ENCODE data around the gene HMGN5.
A peak's percentile ranks its signal among the peaks of the same experiment; 100 is the strongest.

HMGN5 gene

DNA sequence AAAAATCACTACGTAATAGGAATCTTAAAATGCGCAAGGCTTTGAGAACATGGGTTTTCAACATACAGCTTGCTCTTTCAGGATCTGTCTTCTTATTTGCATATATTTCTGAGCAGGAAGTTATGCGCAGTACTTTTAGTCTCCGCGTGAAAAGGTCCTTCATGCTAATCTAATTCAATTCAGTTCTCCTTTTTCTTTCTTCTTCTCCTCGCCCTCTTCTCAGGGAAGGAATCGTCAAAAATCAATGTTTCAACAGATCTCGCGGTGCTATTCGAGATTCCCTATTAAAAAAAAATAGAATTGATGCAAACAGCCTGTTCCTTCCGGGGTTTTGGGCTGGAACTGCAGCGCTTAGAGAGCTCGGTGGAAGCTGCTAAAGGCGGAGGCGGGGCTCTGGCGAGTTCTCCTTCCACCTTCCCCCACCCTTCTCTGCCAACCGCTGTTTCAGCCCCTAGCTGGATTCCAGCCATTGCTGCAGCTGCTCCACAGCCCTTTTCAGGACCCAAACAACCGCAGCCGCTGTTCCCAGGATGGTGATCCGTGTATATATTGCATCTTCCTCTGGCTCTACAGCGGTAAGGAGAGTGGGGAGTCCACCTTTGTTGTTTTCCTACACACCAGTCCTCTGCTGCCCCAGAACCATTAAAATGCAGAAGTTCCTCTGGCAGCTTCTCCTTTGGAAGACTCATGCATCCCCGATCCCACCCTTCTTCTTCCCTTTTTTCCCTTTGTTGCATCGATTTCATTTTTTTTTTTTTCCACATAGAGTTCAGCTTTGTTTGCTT is at the start of gene HMGN5, which contains the start of gene SH3BGRL:
HMGN5 (minus strand) TSS at position 243 of the 785 bp plus-strand sequence. CDS start 80,364 bp downstream, outside the sequence.
SH3BGRL (plus strand) TSS at position 432 of the 785 bp plus-strand sequence; CDS start at position 531, 99 bp downstream.
- peak within 1 kb of the TSS; percentile 81 for H3K4me3 ChIP-seq (replicated peaks; ENCODE audit: low read depth, low read length)
- TF ChIP-seq, protein P1, sequence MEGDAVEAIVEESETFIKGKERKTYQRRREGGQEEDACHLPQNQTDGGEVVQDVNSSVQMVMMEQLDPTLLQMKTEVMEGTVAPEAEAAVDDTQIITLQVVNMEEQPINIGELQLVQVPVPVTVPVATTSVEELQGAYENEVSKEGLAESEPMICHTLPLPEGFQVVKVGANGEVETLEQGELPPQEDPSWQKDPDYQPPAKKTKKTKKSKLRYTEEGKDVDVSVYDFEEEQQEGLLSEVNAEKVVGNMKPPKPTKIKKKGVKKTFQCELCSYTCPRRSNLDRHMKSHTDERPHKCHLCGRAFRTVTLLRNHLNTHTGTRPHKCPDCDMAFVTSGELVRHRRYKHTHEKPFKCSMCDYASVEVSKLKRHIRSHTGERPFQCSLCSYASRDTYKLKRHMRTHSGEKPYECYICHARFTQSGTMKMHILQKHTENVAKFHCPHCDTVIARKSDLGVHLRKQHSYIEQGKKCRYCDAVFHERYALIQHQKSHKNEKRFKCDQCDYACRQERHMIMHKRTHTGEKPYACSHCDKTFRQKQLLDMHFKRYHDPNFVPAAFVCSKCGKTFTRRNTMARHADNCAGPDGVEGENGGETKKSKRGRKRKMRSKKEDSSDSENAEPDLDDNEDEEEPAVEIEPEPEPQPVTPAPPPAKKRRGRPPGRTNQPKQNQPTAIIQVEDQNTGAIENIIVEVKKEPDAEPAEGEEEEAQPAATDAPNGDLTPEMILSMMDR (IDR thresholded peaks at IDR 0.05; ENCODE audit: low read length, missing control alignments) = no peak
- peak; percentile 91 for DNase-seq (ENCODE audit: low read depth)

- TF ChIP-seq, protein P1 (IDR thresholded peaks at IDR 0.05; ENCODE audit: low read length, missing control alignments) = no peak
Measured at GRCh38 chrX:81241753-81242152, 40.0 kb upstream of the HMGN5 start.

GRCh38 chrX:81240701-81241331 is 39.1 kb upstream of the HMGN5 start:
- DNase-seq (ENCODE audit: low read depth) = no peak
- TF ChIP-seq, protein P1 (IDR thresholded peaks at IDR 0.05; ENCODE audit: low read length, missing control alignments) = no peak
- no peak overlapping the region for H3K4me3 ChIP-seq (replicated peaks; ENCODE audit: low read depth, low read length)

More at GRCh38 chrX:81241753-81242152, 40.0 kb upstream of the HMGN5 start:
- no peak overlapping the region for H3K4me3 ChIP-seq (replicated peaks; ENCODE audit: low read depth, low read length)
- DNase-seq (ENCODE audit: low read depth) = no peak

- TF ChIP-seq, protein P1 (IDR thresholded peaks at IDR 0.05; ENCODE audit: low read length, missing control alignments) = no peak
- no peak overlapping the region for H3K4me3 ChIP-seq (replicated peaks; ENCODE audit: low read depth, low read length)
- no peak for DNase-seq (ENCODE audit: low read depth)
Measured at GRCh38 chrX:81238166-81238565, 36.5 kb upstream of the HMGN5 start.

DNA sequence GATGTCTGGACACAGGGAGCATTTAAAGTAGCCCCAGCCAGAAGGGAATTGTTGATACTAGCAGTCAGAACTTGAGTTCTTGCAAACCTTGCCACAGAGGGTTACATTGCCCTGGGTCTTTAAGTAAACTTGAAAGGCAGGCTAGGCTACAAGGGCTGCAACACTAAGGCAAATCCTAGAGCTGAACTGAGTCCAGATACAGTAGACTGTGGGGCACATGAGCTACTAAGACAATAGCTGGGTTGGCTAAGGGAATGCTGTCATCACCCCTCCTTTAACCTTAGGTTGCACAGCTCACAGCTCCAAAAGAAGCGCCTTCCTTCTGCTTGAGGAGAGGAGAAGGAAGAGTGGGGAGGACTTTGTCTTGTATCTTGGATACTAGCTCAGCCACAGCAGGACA is 35.8 kb upstream of the HMGN5 start:
- no peak for DNase-seq (ENCODE audit: low read depth)
- TF ChIP-seq, protein P1 (IDR thresholded peaks at IDR 0.05; ENCODE audit: low read length, missing control alignments) = no peak

DNA sequence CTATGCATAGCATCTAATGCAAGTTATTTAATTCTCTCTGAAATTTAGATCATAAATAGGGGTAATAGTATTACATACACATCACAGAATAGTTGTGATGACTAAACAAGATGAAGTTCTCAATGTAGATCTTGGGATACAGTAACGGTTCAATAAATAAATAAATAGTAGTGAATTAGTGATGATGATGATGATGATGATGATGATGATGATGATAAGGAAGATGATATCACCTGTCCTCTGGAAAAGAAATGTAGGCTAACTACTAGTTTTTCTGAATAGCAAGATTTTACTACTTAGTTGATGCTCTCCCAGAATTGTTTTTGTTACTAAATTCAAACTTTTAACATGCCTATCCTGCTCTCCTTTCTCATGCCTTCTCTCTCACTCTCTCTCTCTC is 30.5 kb upstream of the HMGN5 start:
- no peak overlapping the region for H3K4me3 ChIP-seq (replicated peaks; ENCODE audit: low read depth, low read length)
- DNase-seq (ENCODE audit: low read depth) = no peak
- TF ChIP-seq, protein P1 (IDR thresholded peaks at IDR 0.05; ENCODE audit: low read length, missing control alignments) = no peak

More for the DNA sequence above, 35.8 kb upstream of the HMGN5 start:
- H3K4me3 ChIP-seq (replicated peaks; ENCODE audit: low read depth, low read length) = no peak overlapping the region

Data from fibroblast of pulmonary artery (primary cell).